GM23338 (cell line): Measurements from ENCODE around the gene TENM4.

Experiments
- CREB1 ChIP-seq: fragments of 250-450 bp; sonication (Bioruptor Pico); IDR thresholded peaks from 2 replicates; pipeline ENCODE4 v1.5.0; 2020; ENCODE audit warnings: low read depth, mild to moderate bottlenecking, moderate library complexity
- EZH2 ChIP-seq: fragments of 200-600 bp; sonication (generic); IDR thresholded peaks from one replicate; pipeline ENCODE4 v1.8.0; 2017; ENCODE audit warnings: antibody characterized with exemption, mild to moderate bottlenecking, low read depth; ENCODE audit not compliant: unreplicated experiment
- EZH2phosphoT487 ChIP-seq: fragments of 200-600 bp; sonication (generic); IDR thresholded peaks from one replicate; pipeline ENCODE4 v1.8.1; 2018; ENCODE audit warnings: antibody characterized with exemption; ENCODE audit not compliant: unreplicated experiment
- JUNB ChIP-seq: IDR thresholded peaks from one replicate; pipeline ENCODE4 v1.6.1; 2016; ENCODE audit warnings: antibody characterized with exemption; ENCODE audit not compliant: unreplicated experiment
- NANOG ChIP-seq: IDR thresholded peaks from 2 replicates; pipeline ENCODE4 v1.6.1; 2016; ENCODE audit warnings: antibody characterized with exemption, borderline replicate concordance
- POLR2AphosphoS5 ChIP-seq: IDR thresholded peaks from 2 replicates; pipeline ENCODE4 v1.6.1; 2016; ENCODE audit warnings: antibody characterized with exemption, low read depth
- STAT1 ChIP-seq: IDR thresholded peaks from one replicate; pipeline ENCODE4 v1.6.1; 2016; ENCODE audit warnings: antibody characterized with exemption; ENCODE audit not compliant: unreplicated experiment
- ZNF114 ChIP-seq: fragments of 250-450 bp; sonication (Bioruptor Pico); IDR thresholded peaks from 2 replicates; pipeline ENCODE4 v1.5.0; 2020; ENCODE audit warnings: mild to moderate bottlenecking, moderate library complexity
- ZNF331 ChIP-seq: fragments of 250-450 bp; sonication (Bioruptor Pico); IDR thresholded peaks from 2 replicates; pipeline ENCODE4 v1.5.0; 2020; ENCODE audit warnings: low read depth, mild to moderate bottlenecking, moderate library complexity
- TF ChIP-seq, protein P1 (sequence below), 2 experiments: fragments of 200-600 bp in 1 of 2; sonication (generic) in 1 of 2; conservative IDR thresholded peaks; 2 replicates each; pipeline versions ENCODE4 v1.5.1 to v1.6.1; 2016 to 2017; ENCODE audit warnings: antibody characterized with exemption in 2 of 2, low read depth in 2 of 2, mild to moderate bottlenecking in 2 of 2, moderate library complexity in 1 of 2
- TF ChIP-seq, protein P2 (sequence below): IDR thresholded peaks from 2 replicates; pipeline ENCODE4 v1.6.1; 2016; ENCODE audit warnings: antibody characterized with exemption
- TF ChIP-seq, protein P3 (sequence below): IDR thresholded peaks from one replicate; pipeline ENCODE4 v1.6.1; 2018; ENCODE audit warnings: antibody characterized with exemption; ENCODE audit not compliant: unreplicated experiment
- TF ChIP-seq, protein P4 (sequence below): fragments of 250-450 bp; sonication (Bioruptor Pico); IDR thresholded peaks from 2 replicates; pipeline ENCODE4 v1.5.0; 2020; ENCODE audit warnings: mild to moderate bottlenecking, moderate library complexity

DNA sequence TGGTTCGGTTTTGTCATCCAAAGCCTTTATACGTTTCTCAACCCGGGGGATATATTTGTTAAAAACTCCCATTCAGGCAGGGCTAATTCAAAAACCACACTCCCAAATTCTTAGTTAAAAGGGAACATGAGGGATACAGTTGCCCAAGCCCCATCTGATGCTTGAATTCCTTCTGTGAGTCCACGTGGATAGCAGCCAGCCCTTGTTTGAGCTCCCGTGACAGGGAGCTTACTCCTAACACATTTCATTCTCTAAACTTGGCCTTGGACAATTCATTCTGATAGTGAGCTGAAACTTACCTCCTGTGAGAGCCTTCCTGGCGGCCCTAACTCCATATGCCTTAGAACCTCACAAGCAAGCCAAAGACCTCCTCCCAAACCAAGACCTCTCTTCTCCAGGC is 357.5 kb downstream of the TENM4 start:
- TF ChIP-seq EZH2 (no peak), STAT1 (no peak), POLR2AphosphoS5 (no peak), ZNF114 (CRISPR knock-in tag) (no peak), ZNF331 (CRISPR knock-in tag) (no peak), JUNB (no peak), CREB1 (CRISPR knock-in tag) (no peak), EZH2phosphoT487 (no peak), NANOG (no peak)
- TF ChIP-seq, protein P1, sequence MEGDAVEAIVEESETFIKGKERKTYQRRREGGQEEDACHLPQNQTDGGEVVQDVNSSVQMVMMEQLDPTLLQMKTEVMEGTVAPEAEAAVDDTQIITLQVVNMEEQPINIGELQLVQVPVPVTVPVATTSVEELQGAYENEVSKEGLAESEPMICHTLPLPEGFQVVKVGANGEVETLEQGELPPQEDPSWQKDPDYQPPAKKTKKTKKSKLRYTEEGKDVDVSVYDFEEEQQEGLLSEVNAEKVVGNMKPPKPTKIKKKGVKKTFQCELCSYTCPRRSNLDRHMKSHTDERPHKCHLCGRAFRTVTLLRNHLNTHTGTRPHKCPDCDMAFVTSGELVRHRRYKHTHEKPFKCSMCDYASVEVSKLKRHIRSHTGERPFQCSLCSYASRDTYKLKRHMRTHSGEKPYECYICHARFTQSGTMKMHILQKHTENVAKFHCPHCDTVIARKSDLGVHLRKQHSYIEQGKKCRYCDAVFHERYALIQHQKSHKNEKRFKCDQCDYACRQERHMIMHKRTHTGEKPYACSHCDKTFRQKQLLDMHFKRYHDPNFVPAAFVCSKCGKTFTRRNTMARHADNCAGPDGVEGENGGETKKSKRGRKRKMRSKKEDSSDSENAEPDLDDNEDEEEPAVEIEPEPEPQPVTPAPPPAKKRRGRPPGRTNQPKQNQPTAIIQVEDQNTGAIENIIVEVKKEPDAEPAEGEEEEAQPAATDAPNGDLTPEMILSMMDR (conservative IDR thresholded peaks at IDR 0.05; ENCODE audit: low read depth in 2 of 2), result no peak
- TF ChIP-seq, protein P2, sequence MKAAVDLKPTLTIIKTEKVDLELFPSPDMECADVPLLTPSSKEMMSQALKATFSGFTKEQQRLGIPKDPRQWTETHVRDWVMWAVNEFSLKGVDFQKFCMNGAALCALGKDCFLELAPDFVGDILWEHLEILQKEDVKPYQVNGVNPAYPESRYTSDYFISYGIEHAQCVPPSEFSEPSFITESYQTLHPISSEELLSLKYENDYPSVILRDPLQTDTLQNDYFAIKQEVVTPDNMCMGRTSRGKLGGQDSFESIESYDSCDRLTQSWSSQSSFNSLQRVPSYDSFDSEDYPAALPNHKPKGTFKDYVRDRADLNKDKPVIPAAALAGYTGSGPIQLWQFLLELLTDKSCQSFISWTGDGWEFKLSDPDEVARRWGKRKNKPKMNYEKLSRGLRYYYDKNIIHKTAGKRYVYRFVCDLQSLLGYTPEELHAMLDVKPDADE, result no peak
- TF ChIP-seq, protein P3, sequence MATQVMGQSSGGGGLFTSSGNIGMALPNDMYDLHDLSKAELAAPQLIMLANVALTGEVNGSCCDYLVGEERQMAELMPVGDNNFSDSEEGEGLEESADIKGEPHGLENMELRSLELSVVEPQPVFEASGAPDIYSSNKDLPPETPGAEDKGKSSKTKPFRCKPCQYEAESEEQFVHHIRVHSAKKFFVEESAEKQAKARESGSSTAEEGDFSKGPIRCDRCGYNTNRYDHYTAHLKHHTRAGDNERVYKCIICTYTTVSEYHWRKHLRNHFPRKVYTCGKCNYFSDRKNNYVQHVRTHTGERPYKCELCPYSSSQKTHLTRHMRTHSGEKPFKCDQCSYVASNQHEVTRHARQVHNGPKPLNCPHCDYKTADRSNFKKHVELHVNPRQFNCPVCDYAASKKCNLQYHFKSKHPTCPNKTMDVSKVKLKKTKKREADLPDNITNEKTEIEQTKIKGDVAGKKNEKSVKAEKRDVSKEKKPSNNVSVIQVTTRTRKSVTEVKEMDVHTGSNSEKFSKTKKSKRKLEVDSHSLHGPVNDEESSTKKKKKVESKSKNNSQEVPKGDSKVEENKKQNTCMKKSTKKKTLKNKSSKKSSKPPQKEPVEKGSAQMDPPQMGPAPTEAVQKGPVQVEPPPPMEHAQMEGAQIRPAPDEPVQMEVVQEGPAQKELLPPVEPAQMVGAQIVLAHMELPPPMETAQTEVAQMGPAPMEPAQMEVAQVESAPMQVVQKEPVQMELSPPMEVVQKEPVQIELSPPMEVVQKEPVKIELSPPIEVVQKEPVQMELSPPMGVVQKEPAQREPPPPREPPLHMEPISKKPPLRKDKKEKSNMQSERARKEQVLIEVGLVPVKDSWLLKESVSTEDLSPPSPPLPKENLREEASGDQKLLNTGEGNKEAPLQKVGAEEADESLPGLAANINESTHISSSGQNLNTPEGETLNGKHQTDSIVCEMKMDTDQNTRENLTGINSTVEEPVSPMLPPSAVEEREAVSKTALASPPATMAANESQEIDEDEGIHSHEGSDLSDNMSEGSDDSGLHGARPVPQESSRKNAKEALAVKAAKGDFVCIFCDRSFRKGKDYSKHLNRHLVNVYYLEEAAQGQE, result no peak
- TF ChIP-seq, protein P4, sequence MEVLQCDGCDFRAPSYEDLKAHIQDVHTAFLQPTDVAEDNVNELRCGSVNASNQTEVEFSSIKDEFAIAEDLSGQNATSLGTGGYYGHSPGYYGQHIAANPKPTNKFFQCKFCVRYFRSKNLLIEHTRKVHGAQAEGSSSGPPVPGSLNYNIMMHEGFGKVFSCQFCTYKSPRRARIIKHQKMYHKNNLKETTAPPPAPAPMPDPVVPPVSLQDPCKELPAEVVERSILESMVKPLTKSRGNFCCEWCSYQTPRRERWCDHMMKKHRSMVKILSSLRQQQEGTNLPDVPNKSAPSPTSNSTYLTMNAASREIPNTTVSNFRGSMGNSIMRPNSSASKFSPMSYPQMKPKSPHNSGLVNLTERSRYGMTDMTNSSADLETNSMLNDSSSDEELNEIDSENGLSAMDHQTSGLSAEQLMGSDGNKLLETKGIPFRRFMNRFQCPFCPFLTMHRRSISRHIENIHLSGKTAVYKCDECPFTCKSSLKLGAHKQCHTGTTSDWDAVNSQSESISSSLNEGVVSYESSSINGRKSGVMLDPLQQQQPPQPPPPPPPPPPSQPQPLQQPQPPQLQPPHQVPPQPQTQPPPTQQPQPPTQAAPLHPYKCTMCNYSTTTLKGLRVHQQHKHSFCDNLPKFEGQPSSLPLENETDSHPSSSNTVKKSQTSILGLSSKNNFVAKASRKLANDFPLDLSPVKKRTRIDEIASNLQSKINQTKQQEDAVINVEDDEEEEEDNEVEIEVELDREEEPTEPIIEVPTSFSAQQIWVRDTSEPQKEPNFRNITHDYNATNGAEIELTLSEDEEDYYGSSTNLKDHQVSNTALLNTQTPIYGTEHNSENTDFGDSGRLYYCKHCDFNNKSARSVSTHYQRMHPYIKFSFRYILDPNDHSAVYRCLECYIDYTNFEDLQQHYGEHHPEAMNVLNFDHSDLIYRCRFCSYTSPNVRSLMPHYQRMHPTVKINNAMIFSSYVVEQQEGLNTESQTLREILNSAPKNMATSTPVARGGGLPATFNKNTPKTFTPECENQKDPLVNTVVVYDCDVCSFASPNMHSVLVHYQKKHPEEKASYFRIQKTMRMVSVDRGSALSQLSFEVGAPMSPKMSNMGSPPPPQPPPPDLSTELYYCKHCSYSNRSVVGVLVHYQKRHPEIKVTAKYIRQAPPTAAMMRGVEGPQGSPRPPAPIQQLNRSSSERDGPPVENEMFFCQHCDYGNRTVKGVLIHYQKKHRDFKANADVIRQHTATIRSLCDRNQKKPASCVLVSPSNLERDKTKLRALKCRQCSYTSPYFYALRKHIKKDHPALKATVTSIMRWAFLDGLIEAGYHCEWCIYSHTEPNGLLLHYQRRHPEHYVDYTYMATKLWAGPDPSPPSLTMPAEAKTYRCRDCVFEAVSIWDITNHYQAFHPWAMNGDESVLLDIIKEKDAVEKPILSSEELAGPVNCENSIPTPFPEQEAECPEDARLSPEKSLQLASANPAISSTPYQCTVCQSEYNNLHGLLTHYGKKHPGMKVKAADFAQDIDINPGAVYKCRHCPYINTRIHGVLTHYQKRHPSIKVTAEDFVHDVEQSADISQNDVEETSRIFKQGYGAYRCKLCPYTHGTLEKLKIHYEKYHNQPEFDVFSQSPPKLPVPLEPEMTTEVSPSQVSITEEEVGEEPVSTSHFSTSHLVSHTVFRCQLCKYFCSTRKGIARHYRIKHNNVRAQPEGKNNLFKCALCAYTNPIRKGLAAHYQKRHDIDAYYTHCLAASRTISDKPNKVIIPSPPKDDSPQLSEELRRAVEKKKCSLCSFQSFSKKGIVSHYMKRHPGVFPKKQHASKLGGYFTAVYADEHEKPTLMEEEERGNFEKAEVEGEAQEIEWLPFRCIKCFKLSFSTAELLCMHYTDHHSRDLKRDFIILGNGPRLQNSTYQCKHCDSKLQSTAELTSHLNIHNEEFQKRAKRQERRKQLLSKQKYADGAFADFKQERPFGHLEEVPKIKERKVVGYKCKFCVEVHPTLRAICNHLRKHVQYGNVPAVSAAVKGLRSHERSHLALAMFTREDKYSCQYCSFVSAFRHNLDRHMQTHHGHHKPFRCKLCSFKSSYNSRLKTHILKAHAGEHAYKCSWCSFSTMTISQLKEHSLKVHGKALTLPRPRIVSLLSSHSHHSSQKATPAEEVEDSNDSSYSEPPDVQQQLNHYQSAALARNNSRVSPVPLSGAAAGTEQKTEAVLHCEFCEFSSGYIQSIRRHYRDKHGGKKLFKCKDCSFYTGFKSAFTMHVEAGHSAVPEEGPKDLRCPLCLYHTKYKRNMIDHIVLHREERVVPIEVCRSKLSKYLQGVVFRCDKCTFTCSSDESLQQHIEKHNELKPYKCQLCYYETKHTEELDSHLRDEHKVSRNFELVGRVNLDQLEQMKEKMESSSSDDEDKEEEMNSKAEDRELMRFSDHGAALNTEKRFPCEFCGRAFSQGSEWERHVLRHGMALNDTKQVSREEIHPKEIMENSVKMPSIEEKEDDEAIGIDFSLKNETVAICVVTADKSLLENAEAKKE (CRISPR knock-in tag), result no peak
